Fibroblast of the aortic adventitia (primary cell): ENCODE results near the gene FCHO1. TPM values are rescaled to one million over a fixed set of nuclear protein-coding genes. Genes with fewer than 3 reads are reported as not detected.

Source experiments
- DNase-seq: peaks from one replicate; pipeline ENCODE4 v3.0.0-alpha.2; 2010; ENCODE audit warnings: low read depth
- H3K4me3 ChIP-seq: 2 replicates; pipeline ENCODE4 v1.5.1; 2011; ENCODE audit warnings: low read depth, mild to moderate bottlenecking, control low read depth, low read length, moderate library complexity
- CTCF ChIP-seq: IDR thresholded peaks from 2 replicates; pipeline ENCODE4 v1.5.1; 2011; ENCODE audit warnings: mild to moderate bottlenecking, low read length, control low read depth, inconsistent platforms; ENCODE audit not compliant: insufficient read depth
- total RNA-seq: library from RNA; depleted of rRNA; stranded (reverse); fragments of >200 nt; gene quantifications from 2 replicates; pipeline ENCODE4 v1.2.3, GENCODE V29; 2012; ENCODE audit warnings: low replicate concordance

The FCHO1 gene
- total RNA-seq, 1 donor: 0.36 TPM

GRCh38 chr19:17834350-17835181 lies 83.3 kb downstream of the FCHO1 start:
- no peak overlapping the region for H3K4me3 ChIP-seq
- DNase-seq: no peak
- TF ChIP-seq CTCF: no peak

- no peak for TF ChIP-seq CTCF
- H3K4me3 ChIP-seq: no peak overlapping the region
- no peak for DNase-seq
These were observed 84.1 kb downstream of the FCHO1 start for GRCh38 chr19:17835182-17836006.

- TF ChIP-seq CTCF: no peak
- DNase-seq: no peak
- H3K4me3 ChIP-seq: no peak overlapping the region
These were observed 85.3 kb downstream of the FCHO1 start for GRCh38 chr19:17836530-17836929.

- no peak for DNase-seq
- no peak for TF ChIP-seq CTCF
These were observed 86.7 kb downstream of the FCHO1 start for GRCh38 chr19:17837972-17838371.

More at GRCh38 chr19:17837972-17838371, 86.7 kb downstream of the FCHO1 start:
- no peak overlapping the region for H3K4me3 ChIP-seq

Other genes with a start within 250 kb of the FCHO1 start
- gene PGLS, start 239.8 kb upstream of the FCHO1 start, total RNA-seq: 91.6 and 148 TPM in 2 replicates
- gene COLGALT1, start 195.8 kb upstream of the FCHO1 start, total RNA-seq: 62.5 and 93.1 TPM in 2 replicates
- gene UNC13A, start 63.1 kb upstream of the FCHO1 start, total RNA-seq: 0.27 and 0.49 TPM in 2 replicates
- gene MAP1S, start 32.0 kb upstream of the FCHO1 start, total RNA-seq: 14.1 and 19.3 TPM in 2 replicates
- not detected in 2 replicates for gene B3GNT3, start 43.7 kb downstream of the FCHO1 start, total RNA-seq
- not detected in 2 replicates for gene INSL3, start 70.0 kb downstream of the FCHO1 start, total RNA-seq
- gene JAK3, start 96.5 kb downstream of the FCHO1 start, total RNA-seq: 1.3 and 2.7 TPM in 2 replicates
- gene RPL18A, start 108.4 kb downstream of the FCHO1 start, total RNA-seq: 1,681 and 2,030 TPM in 2 replicates
- not detected in 2 replicates for gene SLC5A5, start 120.5 kb downstream of the FCHO1 start, total RNA-seq
- 17.0 and 24.9 TPM in 2 replicates for gene CCDC124, start 181.5 kb downstream of the FCHO1 start, total RNA-seq
- gene KCNN1, start 215.6 kb downstream of the FCHO1 start, total RNA-seq: 0.25 TPM in 1 of 2 replicates, not detected in the other